GM23338 (cell line): ENCODE measurements around the gene PIGU. TPM values are rescaled to one million over a fixed set of nuclear protein-coding genes. Genes with fewer than 3 reads are reported as not detected.

Experiments
- ATAC-seq: fragments of 200-7000 bp; cut with Tn5 transposase; 3 replicates; pipeline ENCODE4 v1.9.1; 2020
- DNase-seq: peaks from one replicate; pipeline ENCODE4 v3.0.0-alpha.2; 2015; ENCODE audit warnings: low spot score
- H2AFZ ChIP-seq: fragments of 200-600 bp; sonication (generic); 2 replicates; pipeline ENCODE4 v1.8.0; 2016; ENCODE audit warnings: antibody characterized with exemption, mild to moderate bottlenecking, moderate library complexity
- H3F3A ChIP-seq: fragments of 200-600 bp; sonication (generic); replicated peaks from 2 replicates; pipeline ENCODE4 v1.8.0; 2017; ENCODE audit warnings: antibody characterized with exemption, mixed run types, low read depth
- H3K27ac ChIP-seq: fragments of 200-600 bp; sonication (generic); 2 replicates; pipeline ENCODE4 v1.6.1; 2016; ENCODE audit warnings: low read depth
- H3K27me3 ChIP-seq: fragments of 200-600 bp; sonication (generic); 2 replicates; pipeline ENCODE4 v1.8.0; 2016; ENCODE audit warnings: mild to moderate bottlenecking, mixed run types, moderate library complexity; ENCODE audit not compliant: insufficient read depth
- H3K36me3 ChIP-seq: fragments of 200-600 bp; sonication (generic); 2 replicates; pipeline ENCODE4 v1.8.0; 2016; ENCODE audit warnings: mild to moderate bottlenecking; ENCODE audit not compliant: insufficient read depth
- H3K4me1 ChIP-seq: fragments of 200-600 bp; sonication (generic); 2 replicates; pipeline ENCODE4 v1.8.0; 2016; ENCODE audit warnings: mild to moderate bottlenecking, moderate library complexity; ENCODE audit not compliant: insufficient read depth
- H3K4me2 ChIP-seq: fragments of 200-600 bp; sonication (generic); 2 replicates; pipeline ENCODE4 v1.7.1; 2017; ENCODE audit warnings: mixed run types
- H3K4me3 ChIP-seq: fragments of 200-600 bp; sonication (generic); 2 replicates; pipeline ENCODE4 v1.6.1; 2016; ENCODE audit warnings: mixed run types
- H3K79me2 ChIP-seq: fragments of 200-600 bp; sonication (generic); replicated peaks from 2 replicates; pipeline ENCODE4 v1.8.0; 2017; ENCODE audit warnings: mild to moderate bottlenecking; ENCODE audit not compliant: insufficient read depth
- H3K9me2 ChIP-seq: fragments of 200-600 bp; sonication (generic); 2 replicates; pipeline ENCODE4 v1.8.0; 2017; ENCODE audit not compliant: insufficient read depth
- H4K20me1 ChIP-seq: fragments of 200-600 bp; sonication (generic); replicated peaks from 2 replicates; pipeline ENCODE4 v1.8.0; 2017; ENCODE audit warnings: mild to moderate bottlenecking; ENCODE audit not compliant: insufficient read depth
- H3K27ac Mint-ChIP-seq: 2 replicates; pipeline ENCODE4 v1.8.0; 2020; ENCODE audit warnings: inconsistent platforms, mild to moderate bottlenecking, moderate library complexity, mixed read lengths
- H3K27me3 Mint-ChIP-seq: 3 replicates; pipeline ENCODE4 v1.8.0; 2022; ENCODE audit warnings: low read depth, mild to moderate bottlenecking, moderate library complexity, mixed read lengths, inconsistent platforms; ENCODE audit not compliant: insufficient read depth, poor library complexity
- H3K36me3 Mint-ChIP-seq: 3 replicates; pipeline ENCODE4 v1.8.0; 2021; ENCODE audit warnings: low read depth, mild to moderate bottlenecking, inconsistent platforms, moderate library complexity, mixed read lengths
- H3K4me1 Mint-ChIP-seq: 3 replicates; pipeline ENCODE4 v1.8.0; 2020; ENCODE audit warnings: mild to moderate bottlenecking, inconsistent platforms, mixed read lengths
- H3K4me3 Mint-ChIP-seq: 3 replicates; pipeline ENCODE4 v1.8.0; 2021; ENCODE audit warnings: moderate library complexity, mild to moderate bottlenecking, inconsistent platforms, mixed read lengths
- H3K9me3 Mint-ChIP-seq: 3 replicates; pipeline ENCODE4 v1.8.0; 2020; ENCODE audit warnings: moderate library complexity, mild to moderate bottlenecking, inconsistent platforms, mixed read lengths
- CREB1 ChIP-seq: fragments of 250-450 bp; sonication (Bioruptor Pico); IDR thresholded peaks from 2 replicates; pipeline ENCODE4 v1.5.0; 2020; ENCODE audit warnings: low read depth, mild to moderate bottlenecking, moderate library complexity
- EZH2 ChIP-seq: fragments of 200-600 bp; sonication (generic); IDR thresholded peaks from one replicate; pipeline ENCODE4 v1.8.0; 2017; ENCODE audit warnings: antibody characterized with exemption, mild to moderate bottlenecking, low read depth; ENCODE audit not compliant: unreplicated experiment
- EZH2phosphoT487 ChIP-seq: fragments of 200-600 bp; sonication (generic); IDR thresholded peaks from one replicate; pipeline ENCODE4 v1.8.1; 2018; ENCODE audit warnings: antibody characterized with exemption; ENCODE audit not compliant: unreplicated experiment
- JUNB ChIP-seq: IDR thresholded peaks from one replicate; pipeline ENCODE4 v1.6.1; 2016; ENCODE audit warnings: antibody characterized with exemption; ENCODE audit not compliant: unreplicated experiment
- NANOG ChIP-seq: IDR thresholded peaks from 2 replicates; pipeline ENCODE4 v1.6.1; 2016; ENCODE audit warnings: antibody characterized with exemption, borderline replicate concordance
- POLR2AphosphoS5 ChIP-seq: IDR thresholded peaks from 2 replicates; pipeline ENCODE4 v1.6.1; 2016; ENCODE audit warnings: antibody characterized with exemption, low read depth
- STAT1 ChIP-seq: IDR thresholded peaks from one replicate; pipeline ENCODE4 v1.6.1; 2016; ENCODE audit warnings: antibody characterized with exemption; ENCODE audit not compliant: unreplicated experiment
- ZNF331 ChIP-seq: fragments of 250-450 bp; sonication (Bioruptor Pico); IDR thresholded peaks from 2 replicates; pipeline ENCODE4 v1.5.0; 2020; ENCODE audit warnings: low read depth, mild to moderate bottlenecking, moderate library complexity
- polyA plus RNA-seq: library from polyadenylated mRNA; unstranded; fragments of >200 nt; fragmentation: Nextera tagmentation; extraction: Ambion mirVana; gene quantifications from 2 replicates; pipeline ENCODE4 v1.2.1, GENCODE V29; 2016
- total RNA-seq: library from RNA; depleted of rRNA; stranded (reverse); fragments of >200 nt; shearing (Covaris generic); gene quantifications from 2 replicates; pipeline ENCODE4 v1.2.3, GENCODE V29; 2014
- TF ChIP-seq, protein P1 (sequence below), 2 experiments: fragments of 200-600 bp in 1 of 2; sonication (generic) in 1 of 2; conservative IDR thresholded peaks; 2 replicates each; pipeline versions ENCODE4 v1.5.1 to v1.6.1; 2016 to 2017; ENCODE audit warnings: antibody characterized with exemption in 2 of 2, low read depth in 2 of 2, mild to moderate bottlenecking in 2 of 2, moderate library complexity in 1 of 2
- TF ChIP-seq, protein P2 (sequence below): IDR thresholded peaks from 2 replicates; pipeline ENCODE4 v1.6.1; 2016; ENCODE audit warnings: antibody characterized with exemption
- TF ChIP-seq, protein P3 (sequence below): fragments of 250-450 bp; sonication (Bioruptor Pico); IDR thresholded peaks from 2 replicates; pipeline ENCODE4 v1.5.0; 2020; ENCODE audit warnings: mild to moderate bottlenecking, moderate library complexity

Gene PIGU
- total and polyA plus RNA-seq, 2 experiments from 2014 or later, result 24.3 to 28.9 TPM

DNA sequence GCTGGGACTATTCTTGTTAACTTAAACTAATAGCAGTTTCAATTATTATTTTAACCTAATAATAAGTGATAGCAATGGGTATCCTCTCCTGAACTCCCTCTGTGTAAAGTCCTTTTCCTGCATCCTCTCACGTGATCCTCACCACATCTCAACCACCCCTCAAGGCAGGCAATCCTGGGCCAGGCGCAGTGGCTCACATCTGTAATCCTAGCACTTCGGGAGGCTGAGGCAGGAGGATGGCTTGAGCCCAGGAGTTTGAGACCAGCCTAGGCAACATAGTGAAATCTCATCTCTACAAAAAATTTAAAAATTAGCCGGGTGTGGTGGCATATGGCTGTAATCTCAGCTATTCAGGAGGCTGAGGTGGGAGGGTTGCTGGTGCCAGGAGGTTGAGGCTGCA is 94.7 kb downstream of the PIGU start:
- no peak overlapping the region for H3K4me2 ChIP-seq
- H3K9me3 Mint-ChIP-seq, result no peaks in the 10 kb centered on the region
- H3K27ac ChIP-seq, result no peak overlapping the region
- no peaks in the 10 kb centered on the region for H3K4me1 Mint-ChIP-seq
- H3K4me3 ChIP-seq, result no peak overlapping the region
- H3K4me3 Mint-ChIP-seq, result no peak overlapping the region
- ATAC-seq (no peak), DNase-seq (no peak)
- H3K36me3 Mint-ChIP-seq, result peaks cover 4% of the 10 kb centered on the region; the same call in 2 of the 3 replicates
- peaks cover 4% of the 10 kb centered on the region for H3K27me3 Mint-ChIP-seq
- no peak overlapping the region for H3K27ac Mint-ChIP-seq
- H4K20me1 ChIP-seq, result no peaks in the 10 kb centered on the region; the same call in 1 of the 2 replicates
- H2AFZ ChIP-seq, result no peak overlapping the region
- no peaks in the 10 kb centered on the region; the same call in 1 of the 2 replicates for H3K36me3 ChIP-seq
- H3K9me2 ChIP-seq, result no peaks in the 10 kb centered on the region
- H3F3A ChIP-seq, result no peaks in the 10 kb centered on the region
- no peaks in the 10 kb centered on the region for H3K27me3 ChIP-seq
- no peaks in the 10 kb centered on the region for H3K4me1 ChIP-seq
- TF ChIP-seq, protein P1, sequence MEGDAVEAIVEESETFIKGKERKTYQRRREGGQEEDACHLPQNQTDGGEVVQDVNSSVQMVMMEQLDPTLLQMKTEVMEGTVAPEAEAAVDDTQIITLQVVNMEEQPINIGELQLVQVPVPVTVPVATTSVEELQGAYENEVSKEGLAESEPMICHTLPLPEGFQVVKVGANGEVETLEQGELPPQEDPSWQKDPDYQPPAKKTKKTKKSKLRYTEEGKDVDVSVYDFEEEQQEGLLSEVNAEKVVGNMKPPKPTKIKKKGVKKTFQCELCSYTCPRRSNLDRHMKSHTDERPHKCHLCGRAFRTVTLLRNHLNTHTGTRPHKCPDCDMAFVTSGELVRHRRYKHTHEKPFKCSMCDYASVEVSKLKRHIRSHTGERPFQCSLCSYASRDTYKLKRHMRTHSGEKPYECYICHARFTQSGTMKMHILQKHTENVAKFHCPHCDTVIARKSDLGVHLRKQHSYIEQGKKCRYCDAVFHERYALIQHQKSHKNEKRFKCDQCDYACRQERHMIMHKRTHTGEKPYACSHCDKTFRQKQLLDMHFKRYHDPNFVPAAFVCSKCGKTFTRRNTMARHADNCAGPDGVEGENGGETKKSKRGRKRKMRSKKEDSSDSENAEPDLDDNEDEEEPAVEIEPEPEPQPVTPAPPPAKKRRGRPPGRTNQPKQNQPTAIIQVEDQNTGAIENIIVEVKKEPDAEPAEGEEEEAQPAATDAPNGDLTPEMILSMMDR (conservative IDR thresholded peaks at IDR 0.05; ENCODE audit: low read depth in 2 of 2), result no peak
- TF ChIP-seq JUNB, result no peak
- TF ChIP-seq EZH2phosphoT487, result no peak
- no peak for TF ChIP-seq NANOG
- TF ChIP-seq EZH2, result no peak
- no peaks in the 10 kb centered on the region for H3K79me2 ChIP-seq

DNA sequence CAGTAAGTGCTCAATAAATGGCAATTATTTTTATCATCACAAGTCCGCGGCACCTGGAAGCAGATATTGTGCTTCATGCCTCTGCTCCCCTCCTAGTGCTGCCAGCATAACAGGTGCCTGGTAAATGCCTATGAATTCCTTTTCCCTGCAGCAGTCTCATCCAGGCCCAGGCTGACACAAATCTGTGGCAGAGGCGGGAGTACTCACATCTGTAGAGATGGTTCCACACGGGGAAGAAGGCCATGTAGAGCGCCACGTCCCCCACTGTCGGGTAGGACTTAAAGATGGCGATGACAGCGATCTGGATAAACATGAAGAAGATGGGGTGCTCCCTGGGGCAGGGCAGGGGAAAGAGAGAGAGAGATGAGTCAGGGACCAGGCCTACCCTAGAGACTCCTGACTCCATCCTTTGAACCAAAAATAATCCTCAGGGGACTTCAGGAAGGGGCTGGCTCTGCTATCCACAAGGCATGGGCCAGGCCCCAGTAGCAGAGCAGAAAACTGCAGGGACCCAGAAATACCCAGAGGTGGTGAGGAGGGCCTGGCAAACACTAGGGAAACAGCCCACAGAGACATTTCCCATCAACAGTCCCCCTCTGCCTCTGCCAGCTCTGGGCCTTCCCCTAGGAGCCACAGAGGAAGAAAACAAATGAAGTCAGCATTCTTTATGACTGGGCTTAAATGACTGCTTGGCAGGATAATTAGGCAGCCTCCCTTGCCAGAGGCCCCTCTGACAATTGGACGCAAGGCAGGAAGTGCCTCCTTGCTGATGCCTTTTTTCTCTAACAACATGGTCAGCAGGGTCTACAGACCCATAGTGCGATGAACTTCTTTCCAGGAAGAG is 95.3 kb downstream of the PIGU start:
- H4K20me1 ChIP-seq, result no peaks in the 10 kb centered on the region
- H3K36me3 ChIP-seq, result no peaks in the 10 kb centered on the region; the same call in 1 of the 2 replicates
- no peak overlapping the region for H3K4me3 ChIP-seq
- ATAC-seq (no peak), DNase-seq (no peak)
- Mint-ChIP-seq H3K9me3 (no peaks in the 10 kb centered on the region), H3K36me3 (peaks cover 4% of the 10 kb centered on the region; the same call in 2 of the 3 replicates), H3K4me3 (no peak overlapping the region), H3K27me3 (peaks cover 4% of the 10 kb centered on the region), H3K27ac (no peak overlapping the region), H3K4me1 (no peaks in the 10 kb centered on the region)
- no peaks in the 10 kb centered on the region for H3K9me2 ChIP-seq
- H3K27ac ChIP-seq, result no peak overlapping the region
- no peaks in the 10 kb centered on the region for H3F3A ChIP-seq
- H3K27me3 ChIP-seq, result no peaks in the 10 kb centered on the region
- no peak overlapping the region for H2AFZ ChIP-seq
- H3K79me2 ChIP-seq, result no peaks in the 10 kb centered on the region
- no peak overlapping the region for H3K4me2 ChIP-seq
- H3K4me1 ChIP-seq, result no peaks in the 10 kb centered on the region
- no peak for TF ChIP-seq STAT1
- no peak for TF ChIP-seq CREB1 (CRISPR knock-in tag)
- TF ChIP-seq, protein P2, sequence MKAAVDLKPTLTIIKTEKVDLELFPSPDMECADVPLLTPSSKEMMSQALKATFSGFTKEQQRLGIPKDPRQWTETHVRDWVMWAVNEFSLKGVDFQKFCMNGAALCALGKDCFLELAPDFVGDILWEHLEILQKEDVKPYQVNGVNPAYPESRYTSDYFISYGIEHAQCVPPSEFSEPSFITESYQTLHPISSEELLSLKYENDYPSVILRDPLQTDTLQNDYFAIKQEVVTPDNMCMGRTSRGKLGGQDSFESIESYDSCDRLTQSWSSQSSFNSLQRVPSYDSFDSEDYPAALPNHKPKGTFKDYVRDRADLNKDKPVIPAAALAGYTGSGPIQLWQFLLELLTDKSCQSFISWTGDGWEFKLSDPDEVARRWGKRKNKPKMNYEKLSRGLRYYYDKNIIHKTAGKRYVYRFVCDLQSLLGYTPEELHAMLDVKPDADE, result no peak
- no peak for TF ChIP-seq ZNF331
- TF ChIP-seq EZH2phosphoT487, result no peak
- no peak for TF ChIP-seq NANOG
- TF ChIP-seq, protein P3, sequence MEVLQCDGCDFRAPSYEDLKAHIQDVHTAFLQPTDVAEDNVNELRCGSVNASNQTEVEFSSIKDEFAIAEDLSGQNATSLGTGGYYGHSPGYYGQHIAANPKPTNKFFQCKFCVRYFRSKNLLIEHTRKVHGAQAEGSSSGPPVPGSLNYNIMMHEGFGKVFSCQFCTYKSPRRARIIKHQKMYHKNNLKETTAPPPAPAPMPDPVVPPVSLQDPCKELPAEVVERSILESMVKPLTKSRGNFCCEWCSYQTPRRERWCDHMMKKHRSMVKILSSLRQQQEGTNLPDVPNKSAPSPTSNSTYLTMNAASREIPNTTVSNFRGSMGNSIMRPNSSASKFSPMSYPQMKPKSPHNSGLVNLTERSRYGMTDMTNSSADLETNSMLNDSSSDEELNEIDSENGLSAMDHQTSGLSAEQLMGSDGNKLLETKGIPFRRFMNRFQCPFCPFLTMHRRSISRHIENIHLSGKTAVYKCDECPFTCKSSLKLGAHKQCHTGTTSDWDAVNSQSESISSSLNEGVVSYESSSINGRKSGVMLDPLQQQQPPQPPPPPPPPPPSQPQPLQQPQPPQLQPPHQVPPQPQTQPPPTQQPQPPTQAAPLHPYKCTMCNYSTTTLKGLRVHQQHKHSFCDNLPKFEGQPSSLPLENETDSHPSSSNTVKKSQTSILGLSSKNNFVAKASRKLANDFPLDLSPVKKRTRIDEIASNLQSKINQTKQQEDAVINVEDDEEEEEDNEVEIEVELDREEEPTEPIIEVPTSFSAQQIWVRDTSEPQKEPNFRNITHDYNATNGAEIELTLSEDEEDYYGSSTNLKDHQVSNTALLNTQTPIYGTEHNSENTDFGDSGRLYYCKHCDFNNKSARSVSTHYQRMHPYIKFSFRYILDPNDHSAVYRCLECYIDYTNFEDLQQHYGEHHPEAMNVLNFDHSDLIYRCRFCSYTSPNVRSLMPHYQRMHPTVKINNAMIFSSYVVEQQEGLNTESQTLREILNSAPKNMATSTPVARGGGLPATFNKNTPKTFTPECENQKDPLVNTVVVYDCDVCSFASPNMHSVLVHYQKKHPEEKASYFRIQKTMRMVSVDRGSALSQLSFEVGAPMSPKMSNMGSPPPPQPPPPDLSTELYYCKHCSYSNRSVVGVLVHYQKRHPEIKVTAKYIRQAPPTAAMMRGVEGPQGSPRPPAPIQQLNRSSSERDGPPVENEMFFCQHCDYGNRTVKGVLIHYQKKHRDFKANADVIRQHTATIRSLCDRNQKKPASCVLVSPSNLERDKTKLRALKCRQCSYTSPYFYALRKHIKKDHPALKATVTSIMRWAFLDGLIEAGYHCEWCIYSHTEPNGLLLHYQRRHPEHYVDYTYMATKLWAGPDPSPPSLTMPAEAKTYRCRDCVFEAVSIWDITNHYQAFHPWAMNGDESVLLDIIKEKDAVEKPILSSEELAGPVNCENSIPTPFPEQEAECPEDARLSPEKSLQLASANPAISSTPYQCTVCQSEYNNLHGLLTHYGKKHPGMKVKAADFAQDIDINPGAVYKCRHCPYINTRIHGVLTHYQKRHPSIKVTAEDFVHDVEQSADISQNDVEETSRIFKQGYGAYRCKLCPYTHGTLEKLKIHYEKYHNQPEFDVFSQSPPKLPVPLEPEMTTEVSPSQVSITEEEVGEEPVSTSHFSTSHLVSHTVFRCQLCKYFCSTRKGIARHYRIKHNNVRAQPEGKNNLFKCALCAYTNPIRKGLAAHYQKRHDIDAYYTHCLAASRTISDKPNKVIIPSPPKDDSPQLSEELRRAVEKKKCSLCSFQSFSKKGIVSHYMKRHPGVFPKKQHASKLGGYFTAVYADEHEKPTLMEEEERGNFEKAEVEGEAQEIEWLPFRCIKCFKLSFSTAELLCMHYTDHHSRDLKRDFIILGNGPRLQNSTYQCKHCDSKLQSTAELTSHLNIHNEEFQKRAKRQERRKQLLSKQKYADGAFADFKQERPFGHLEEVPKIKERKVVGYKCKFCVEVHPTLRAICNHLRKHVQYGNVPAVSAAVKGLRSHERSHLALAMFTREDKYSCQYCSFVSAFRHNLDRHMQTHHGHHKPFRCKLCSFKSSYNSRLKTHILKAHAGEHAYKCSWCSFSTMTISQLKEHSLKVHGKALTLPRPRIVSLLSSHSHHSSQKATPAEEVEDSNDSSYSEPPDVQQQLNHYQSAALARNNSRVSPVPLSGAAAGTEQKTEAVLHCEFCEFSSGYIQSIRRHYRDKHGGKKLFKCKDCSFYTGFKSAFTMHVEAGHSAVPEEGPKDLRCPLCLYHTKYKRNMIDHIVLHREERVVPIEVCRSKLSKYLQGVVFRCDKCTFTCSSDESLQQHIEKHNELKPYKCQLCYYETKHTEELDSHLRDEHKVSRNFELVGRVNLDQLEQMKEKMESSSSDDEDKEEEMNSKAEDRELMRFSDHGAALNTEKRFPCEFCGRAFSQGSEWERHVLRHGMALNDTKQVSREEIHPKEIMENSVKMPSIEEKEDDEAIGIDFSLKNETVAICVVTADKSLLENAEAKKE, result no peak
- TF ChIP-seq POLR2AphosphoS5, result no peak
